ENCODE data around the gene ACBD6.

The ACBD6 gene

GRCh38 chr1:180287988-180288705, 214.2 kb downstream of the ACBD6 start:
- no peak for DNase-seq

GRCh38 chr1:180286417-180286816, 216.0 kb downstream of the ACBD6 start:
- DNase-seq, result no peak

- DNase-seq, result no peak
Observed at GRCh38 chr1:180283098-180283497, 219.3 kb downstream of the ACBD6 start.

- no peak for DNase-seq
Observed at GRCh38 chr1:180282401-180283044, 219.9 kb downstream of the ACBD6 start.

GRCh38 chr1:180281490-180281889, 220.9 kb downstream of the ACBD6 start:
- no peak for DNase-seq

GRCh38 chr1:180280617-180281016, 221.8 kb downstream of the ACBD6 start:
- no peak for DNase-seq

GRCh38 chr1:180279651-180280050, 222.7 kb downstream of the ACBD6 start:
- DNase-seq, result no peak

- DNase-seq, result no peak
Observed at GRCh38 chr1:180278596-180279395, 223.6 kb downstream of the ACBD6 start.

GRCh38 chr1:180278194-180278515, 224.2 kb downstream of the ACBD6 start:
- DNase-seq, result no peak

GRCh38 chr1:180277476-180278193, 224.7 kb downstream of the ACBD6 start:
- DNase-seq, result no peak

GRCh38 chr1:180275726-180276125, 226.7 kb downstream of the ACBD6 start:
- DNase-seq, result no peak

GRCh38 chr1:180274221-180274620, 228.2 kb downstream of the ACBD6 start:
- DNase-seq, result no peak

GRCh38 chr1:180273066-180273465, 229.3 kb downstream of the ACBD6 start:
- no peak for DNase-seq

- no peak for DNase-seq
Observed at GRCh38 chr1:180272395-180272794, 230.0 kb downstream of the ACBD6 start.

GRCh38 chr1:180271272-180272255, 230.8 kb downstream of the ACBD6 start:
- DNase-seq, result no peak

- no peak for DNase-seq
Observed at GRCh38 chr1:180270530-180271271, 231.7 kb downstream of the ACBD6 start.

- no peak for DNase-seq
Observed at GRCh38 chr1:180269645-180270529, 232.5 kb downstream of the ACBD6 start.

GRCh38 chr1:180268556-180269075, 233.8 kb downstream of the ACBD6 start:
- DNase-seq, result no peak

- DNase-seq, result no peak
Observed at GRCh38 chr1:180267761-180268555, 234.4 kb downstream of the ACBD6 start.

All from activated naive CD4-positive, alpha-beta T cell treated with anti-CD3 and anti-CD28 coated beads, Interleukin-2, amount 50 U/mL, for 16 hours (primary cell).